ENCODE results near the gene SRRM2. TPM values are rescaled to one million over a fixed set of nuclear protein-coding genes. Genes with fewer than 3 reads are reported as not detected.

Gene SRRM2
- total and polyA plus RNA-seq, 5 experiments from 2014 or later: 25.5 to 965 (median 110) TPM

DNA sequence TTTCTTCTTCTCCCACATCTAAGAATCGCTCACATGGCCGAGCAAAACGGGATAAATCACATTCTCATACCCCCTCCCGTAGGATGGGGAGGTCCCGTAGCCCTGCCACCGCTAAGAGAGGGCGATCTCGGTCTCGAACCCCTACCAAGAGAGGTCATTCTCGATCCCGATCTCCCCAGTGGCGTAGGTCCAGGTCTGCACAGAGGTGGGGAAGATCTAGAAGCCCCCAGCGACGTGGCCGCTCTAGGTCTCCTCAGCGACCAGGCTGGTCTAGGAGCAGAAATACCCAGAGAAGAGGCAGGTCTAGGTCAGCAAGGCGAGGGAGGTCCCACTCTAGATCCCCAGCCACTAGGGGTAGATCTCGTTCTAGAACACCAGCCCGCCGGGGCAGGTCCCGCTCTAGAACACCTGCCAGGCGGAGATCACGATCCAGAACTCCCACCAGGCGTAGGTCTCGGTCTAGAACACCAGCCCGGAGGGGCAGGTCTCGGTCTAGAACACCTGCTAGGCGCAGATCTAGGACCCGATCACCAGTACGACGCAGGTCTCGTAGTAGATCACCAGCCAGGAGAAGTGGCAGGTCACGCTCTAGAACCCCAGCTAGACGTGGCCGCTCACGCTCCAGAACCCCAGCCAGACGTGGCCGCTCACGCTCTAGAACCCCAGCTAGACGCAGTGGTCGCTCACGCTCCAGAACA is 9.6 kb downstream of the SRRM2 start:
- H3K4me3 Mint-ChIP-seq: peak overlapping the region in 1 of 10 donors; percentile 44
- DNase-seq: no peak
- H3K36me3 Mint-ChIP-seq: peaks cover 46 to 100% (median 66%) of the 10 kb centered on the region in 3 donors
- POLR2A ChIA-PET: no interaction called here
- no peak for ATAC-seq
- H3K4me1 Mint-ChIP-seq: peaks cover 6 to 65% (median 41%) of the 10 kb centered on the region in 4 donors
- H3K27ac Mint-ChIP-seq: peak overlapping the region in 3 of 10 donors; percentile 28 to 78 (median 67)
- no peaks in the 10 kb centered on the region for H3K27me3 Mint-ChIP-seq
- no peaks in the 10 kb centered on the region for H3K9me3 Mint-ChIP-seq

DNA sequence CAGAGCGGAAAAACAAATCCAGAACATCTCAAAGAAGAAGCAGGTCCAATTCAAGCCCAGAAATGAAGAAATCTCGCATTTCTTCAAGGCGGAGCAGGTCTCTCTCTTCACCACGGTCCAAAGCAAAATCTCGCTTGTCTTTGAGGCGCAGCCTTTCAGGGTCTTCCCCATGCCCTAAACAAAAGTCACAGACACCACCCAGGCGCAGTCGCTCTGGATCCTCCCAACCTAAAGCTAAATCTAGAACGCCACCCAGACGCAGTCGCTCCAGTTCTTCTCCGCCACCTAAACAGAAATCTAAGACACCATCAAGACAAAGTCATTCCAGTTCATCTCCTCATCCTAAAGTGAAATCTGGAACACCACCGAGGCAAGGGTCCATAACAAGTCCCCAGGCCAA is 10.3 kb downstream of the SRRM2 start:
- H3K27me3 Mint-ChIP-seq: no peaks in the 10 kb centered on the region
- peaks cover 43 to 100% (median 66%) of the 10 kb centered on the region in 3 donors for H3K36me3 Mint-ChIP-seq
- H3K4me1 Mint-ChIP-seq: peaks cover 2 to 58% (median 37%) of the 10 kb centered on the region in 4 donors
- peak overlapping the region in 3 of 10 donors; percentile 33 to 78 (median 67) for H3K27ac Mint-ChIP-seq
- no peaks in the 10 kb centered on the region for H3K9me3 Mint-ChIP-seq
- DNase-seq: no peak
- ATAC-seq: peak in 1 of 2 donors; percentile 11
- POLR2A ChIA-PET: interaction anchor here (0.9 to 1.7 kb wide), 2 partner anchors 9 to 15 kb away, joined by 3 to 5 read pairs; partner anchors contain the start of gene ELOB
- peak overlapping the region in 2 of 10 donors; percentile 1 to 20 for H3K4me3 Mint-ChIP-seq

DNA sequence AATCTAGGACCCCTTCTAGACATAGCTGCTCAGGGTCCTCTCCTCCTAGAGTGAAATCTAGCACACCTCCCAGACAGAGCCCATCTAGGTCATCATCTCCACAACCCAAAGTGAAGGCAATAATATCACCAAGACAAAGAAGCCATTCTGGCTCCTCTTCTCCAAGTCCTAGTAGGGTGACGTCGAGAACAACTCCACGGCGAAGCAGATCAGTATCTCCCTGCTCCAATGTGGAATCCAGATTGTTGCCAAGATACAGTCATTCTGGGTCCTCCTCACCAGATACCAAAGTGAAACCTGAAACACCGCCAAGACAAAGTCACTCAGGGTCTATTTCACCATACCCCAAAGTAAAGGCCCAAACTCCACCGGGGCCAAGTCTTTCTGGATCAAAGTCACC is 10.7 kb downstream of the SRRM2 start:
- H3K36me3 Mint-ChIP-seq: peaks cover 40 to 100% (median 66%) of the 10 kb centered on the region in 3 donors
- no peaks in the 10 kb centered on the region for H3K9me3 Mint-ChIP-seq
- H3K27ac Mint-ChIP-seq: peak overlapping the region in 3 of 10 donors; percentile 34 to 79 (median 67)
- POLR2A ChIA-PET: interaction anchor here (0.9 to 1.7 kb wide), 3 partner anchors 10 to 14 kb away, joined by 3 to 5 read pairs (median 3); partner anchors contain the start of gene ELOB
- H3K27me3 Mint-ChIP-seq: no peaks in the 10 kb centered on the region
- peak in 1 of 2 donors; percentile 17 for ATAC-seq
- peaks cover 0 to 56% (median 38%) of the 10 kb centered on the region in 4 donors for H3K4me1 Mint-ChIP-seq
- H3K4me3 Mint-ChIP-seq: no peak overlapping the region
- no peak for DNase-seq

DNA sequence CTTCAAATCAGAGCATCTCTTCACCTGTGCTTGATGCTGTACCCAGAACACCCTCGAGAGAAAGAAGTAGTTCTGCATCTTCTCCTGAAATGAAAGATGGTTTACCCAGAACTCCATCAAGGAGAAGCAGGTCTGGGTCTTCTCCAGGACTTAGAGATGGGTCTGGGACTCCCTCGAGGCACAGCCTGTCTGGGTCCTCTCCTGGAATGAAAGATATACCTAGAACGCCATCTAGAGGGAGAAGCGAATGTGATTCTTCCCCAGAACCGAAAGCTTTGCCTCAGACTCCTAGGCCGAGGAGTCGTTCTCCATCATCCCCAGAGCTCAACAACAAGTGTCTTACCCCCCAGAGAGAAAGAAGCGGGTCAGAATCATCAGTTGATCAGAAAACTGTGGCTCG is 12.3 kb downstream of the SRRM2 start:
- Mint-ChIP-seq H3K4me1 (peaks cover 0 to 56% (median 37%) of the 10 kb centered on the region in 4 donors), H3K27me3 (no peaks in the 10 kb centered on the region), H3K27ac (peak overlapping the region in 5 of 10 donors; percentile 10 to 90 (median 21)), H3K36me3 (peaks cover 29 to 100% (median 60%) of the 10 kb centered on the region in 3 donors), H3K4me3 (no peak overlapping the region), H3K9me3 (no peaks in the 10 kb centered on the region)
- ATAC-seq (no peak), DNase-seq (no peak)
- POLR2A ChIA-PET: interaction anchor here (0.8 to 2.3 kb wide), 2 partner anchors 11 to 14 kb away, joined by 3 to 6 read pairs; no protein-coding TSS in a partner anchor

DNA sequence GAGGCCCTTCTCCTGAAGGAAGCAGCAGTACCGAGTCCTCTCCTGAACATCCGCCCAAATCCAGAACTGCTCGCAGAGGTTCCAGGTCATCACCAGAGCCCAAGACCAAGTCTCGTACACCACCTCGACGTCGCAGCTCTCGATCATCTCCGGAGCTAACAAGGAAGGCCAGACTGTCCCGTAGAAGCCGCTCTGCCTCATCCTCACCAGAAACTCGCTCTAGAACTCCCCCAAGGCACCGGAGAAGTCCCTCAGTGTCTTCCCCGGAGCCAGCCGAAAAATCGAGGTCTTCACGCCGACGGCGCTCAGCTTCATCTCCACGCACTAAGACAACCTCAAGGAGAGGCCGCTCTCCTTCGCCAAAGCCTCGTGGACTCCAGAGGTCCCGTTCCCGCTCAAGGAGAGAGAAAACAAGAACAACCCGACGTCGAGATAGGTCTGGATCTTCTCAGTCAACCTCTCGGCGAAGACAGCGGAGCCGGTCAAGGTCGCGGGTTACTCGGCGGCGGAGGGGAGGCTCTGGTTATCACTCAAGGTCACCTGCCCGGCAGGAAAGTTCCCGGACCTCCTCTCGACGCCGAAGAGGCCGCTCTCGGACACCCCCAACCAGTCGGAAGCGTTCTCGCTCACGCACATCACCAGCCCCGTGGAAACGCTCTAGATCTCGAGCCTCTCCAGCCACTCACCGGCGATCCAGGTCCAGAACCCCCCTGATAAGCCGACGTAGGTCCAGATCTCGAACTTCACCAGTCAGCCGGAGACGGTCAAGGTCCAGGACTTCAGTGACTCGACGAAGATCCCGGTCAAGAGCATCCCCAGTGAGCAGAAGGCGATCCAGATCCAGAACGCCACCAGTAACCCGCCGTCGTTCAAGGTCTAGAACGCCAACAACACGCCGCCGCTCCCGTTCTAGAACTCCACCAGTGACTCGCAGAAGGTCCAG is 13.3 kb downstream of the SRRM2 start:
- POLR2A ChIA-PET: interaction anchor here (0.6 to 2.9 kb wide), 5 partner anchors 10 to 111 kb away, joined by 3 to 14 read pairs (median 4); partner anchors contain the start of gene ELOB
- ATAC-seq (no peak), DNase-seq (no peak)
- no peaks in the 10 kb centered on the region for H3K27me3 Mint-ChIP-seq
- H3K9me3 Mint-ChIP-seq: no peaks in the 10 kb centered on the region
- H3K4me1 Mint-ChIP-seq: peaks cover 0 to 51% (median 31%) of the 10 kb centered on the region in 4 donors
- H3K4me3 Mint-ChIP-seq: peak overlapping the region in 3 of 10 donors; percentile 40 to 51 (median 45)
- H3K27ac Mint-ChIP-seq: peak overlapping the region in 5 of 10 donors; percentile 4 to 90 (median 34)
- H3K36me3 Mint-ChIP-seq: peaks cover 28 to 100% (median 55%) of the 10 kb centered on the region in 3 donors

DNA sequence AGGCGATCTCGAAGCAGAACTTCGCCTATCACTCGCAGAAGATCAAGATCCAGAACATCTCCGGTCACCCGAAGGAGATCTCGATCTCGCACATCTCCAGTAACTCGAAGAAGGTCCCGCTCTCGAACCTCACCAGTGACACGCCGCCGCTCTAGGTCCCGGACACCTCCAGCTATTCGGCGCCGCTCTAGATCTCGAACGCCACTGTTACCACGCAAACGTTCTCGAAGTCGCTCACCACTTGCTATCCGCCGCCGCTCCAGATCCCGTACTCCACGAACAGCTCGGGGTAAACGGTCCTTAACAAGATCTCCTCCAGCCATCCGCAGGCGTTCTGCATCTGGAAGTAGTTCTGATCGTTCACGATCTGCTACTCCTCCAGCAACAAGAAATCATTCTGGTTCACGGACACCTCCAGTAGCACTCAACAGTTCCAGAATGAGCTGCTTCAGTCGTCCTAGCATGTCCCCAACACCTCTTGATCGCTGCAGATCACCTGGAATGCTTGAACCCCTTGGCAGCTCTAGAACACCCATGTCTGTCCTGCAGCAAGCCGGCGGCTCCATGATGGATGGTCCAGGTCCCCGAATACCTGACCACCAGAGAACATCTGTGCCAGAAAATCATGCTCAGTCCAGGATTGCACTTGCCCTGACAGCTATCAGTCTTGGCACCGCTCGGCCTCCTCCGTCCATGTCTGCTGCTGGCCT is 14.1 kb downstream of the SRRM2 start:
- peaks cover 23 to 100% (median 47%) of the 10 kb centered on the region in 3 donors for H3K36me3 Mint-ChIP-seq

DNA sequence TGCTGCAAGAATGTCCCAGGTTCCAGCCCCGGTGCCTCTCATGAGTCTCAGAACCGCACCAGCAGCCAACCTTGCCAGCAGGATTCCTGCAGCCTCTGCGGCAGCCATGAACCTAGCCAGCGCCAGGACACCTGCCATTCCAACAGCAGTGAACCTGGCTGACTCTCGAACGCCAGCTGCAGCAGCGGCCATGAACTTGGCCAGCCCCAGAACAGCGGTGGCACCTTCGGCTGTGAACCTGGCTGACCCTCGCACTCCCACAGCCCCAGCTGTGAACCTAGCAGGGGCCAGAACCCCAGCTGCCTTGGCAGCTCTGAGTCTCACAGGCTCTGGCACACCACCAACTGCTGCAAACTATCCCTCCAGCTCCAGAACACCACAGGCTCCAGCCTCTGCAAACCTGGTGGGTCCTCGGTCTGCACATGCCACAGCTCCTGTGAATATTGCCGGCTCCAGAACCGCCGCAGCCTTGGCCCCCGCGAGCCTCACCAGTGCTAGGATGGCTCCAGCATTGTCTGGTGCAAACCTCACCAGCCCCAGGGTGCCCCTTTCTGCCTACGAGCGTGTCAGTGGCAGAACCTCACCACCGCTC is 14.8 kb downstream of the SRRM2 start:
- H3K27me3 Mint-ChIP-seq: no peaks in the 10 kb centered on the region
- ATAC-seq (no peak), DNase-seq (no peak)
- POLR2A ChIA-PET: interaction anchor here (1.3 to 2.9 kb wide), 3 partner anchors 8 to 15 kb away, joined by 5 to 14 read pairs (median 6); partner anchors contain the start of genes ELOB and SRRM2
- peaks cover 4 to 41% (median 32%) of the 10 kb centered on the region in 4 donors for H3K4me1 Mint-ChIP-seq
- peak overlapping the region in 1 of 10 donors; percentile 45 for H3K4me3 Mint-ChIP-seq
- H3K9me3 Mint-ChIP-seq: no peaks in the 10 kb centered on the region
- H3K27ac Mint-ChIP-seq: peak overlapping the region in 2 of 10 donors; percentile 80 to 90
- peaks cover 22 to 100% (median 42%) of the 10 kb centered on the region in 3 donors for H3K36me3 Mint-ChIP-seq

More for the DNA sequence above, 14.1 kb downstream of the SRRM2 start:
- peaks cover 4 to 42% (median 33%) of the 10 kb centered on the region in 4 donors for H3K4me1 Mint-ChIP-seq
- no peaks in the 10 kb centered on the region for H3K9me3 Mint-ChIP-seq
- DNase-seq (no peak), ATAC-seq (no peak)
- peak overlapping the region in 4 of 10 donors; percentile 38 to 51 (median 42) for H3K4me3 Mint-ChIP-seq
- POLR2A ChIA-PET: interaction anchor here (0.6 to 2.9 kb wide), 3 partner anchors 9 to 111 kb away, joined by 4 to 14 read pairs (median 6); partner anchors contain the start of gene ELOB
- H3K27me3 Mint-ChIP-seq: no peaks in the 10 kb centered on the region
- peak overlapping the region in 6 of 10 donors; percentile 4 to 90 (median 33) for H3K27ac Mint-ChIP-seq

DNA sequence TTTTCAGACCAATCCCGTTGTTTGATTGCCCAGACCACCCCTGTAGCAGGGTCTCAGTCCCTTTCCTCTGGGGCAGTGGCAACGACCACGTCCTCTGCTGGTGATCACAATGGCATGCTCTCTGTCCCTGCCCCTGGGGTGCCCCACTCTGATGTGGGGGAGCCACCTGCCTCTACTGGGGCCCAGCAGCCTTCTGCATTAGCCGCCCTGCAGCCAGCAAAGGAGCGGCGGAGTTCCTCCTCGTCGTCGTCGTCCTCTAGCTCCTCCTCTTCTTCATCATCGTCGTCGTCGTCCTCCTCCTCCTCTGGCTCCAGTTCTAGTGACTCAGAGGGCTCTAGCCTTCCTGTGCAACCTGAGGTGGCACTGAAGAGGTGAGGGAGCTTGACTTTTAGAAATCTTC is 15.5 kb downstream of the SRRM2 start:
- ATAC-seq (no peak), DNase-seq (no peak)
- Mint-ChIP-seq H3K27ac (peak overlapping the region in 6 of 10 donors; percentile 48 to 90 (median 70)), H3K36me3 (peaks cover 16 to 99% (median 39%) of the 10 kb centered on the region in 3 donors), H3K4me3 (peak overlapping the region in 2 of 10 donors; percentile 16 to 45), H3K4me1 (peaks cover 8 to 41% (median 34%) of the 10 kb centered on the region in 4 donors), H3K9me3 (no peaks in the 10 kb centered on the region), H3K27me3 (no peaks in the 10 kb centered on the region)
- POLR2A ChIA-PET: interaction anchor here (1.3 to 2.9 kb wide), 2 partner anchors 10 to 15 kb away, joined by 5 to 14 read pairs; partner anchors contain the start of genes ELOB and SRRM2

DNA sequence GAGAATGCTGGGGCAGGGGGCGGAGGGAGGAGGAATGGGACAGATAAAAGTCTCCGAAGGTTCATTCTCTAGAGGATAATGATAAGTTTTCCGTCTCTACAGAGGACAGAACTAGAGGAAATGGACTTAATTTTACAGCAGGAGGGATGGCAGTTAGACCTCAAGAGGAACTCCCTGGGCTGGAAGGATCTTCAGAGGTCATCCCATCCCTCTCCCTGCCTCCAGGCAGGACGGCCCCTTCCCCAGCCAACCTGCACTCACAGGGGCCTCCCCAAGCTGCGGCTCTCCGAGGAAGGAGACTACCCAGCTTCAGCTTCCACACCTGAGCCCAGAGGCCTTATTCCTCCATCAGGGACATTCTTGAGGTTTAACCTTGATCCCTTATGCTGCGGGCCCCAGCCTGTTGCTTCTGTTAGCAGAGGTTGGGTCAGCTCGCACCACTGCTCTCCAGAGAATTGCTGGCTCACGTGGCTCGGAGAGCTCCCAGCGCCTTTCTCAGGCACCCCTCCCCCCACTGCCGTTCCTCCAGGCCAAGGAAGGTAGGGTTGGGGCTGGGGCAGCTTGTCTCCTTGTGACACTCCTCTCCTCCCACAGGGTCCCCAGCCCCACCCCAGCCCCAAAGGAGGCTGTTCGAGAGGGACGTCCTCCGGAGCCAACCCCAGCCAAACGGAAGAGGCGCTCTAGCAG is 16.1 kb downstream of the SRRM2 start:
- no peaks in the 10 kb centered on the region for H3K27me3 Mint-ChIP-seq
- peaks cover 8 to 39% (median 33%) of the 10 kb centered on the region in 4 donors for H3K4me1 Mint-ChIP-seq
- ATAC-seq (no peak), DNase-seq (no peak)
- H3K36me3 Mint-ChIP-seq: peaks cover 11 to 95% (median 35%) of the 10 kb centered on the region in 3 donors
- POLR2A ChIA-PET: interaction anchor here (0.7 to 2.9 kb wide), 3 partner anchors 9 to 16 kb away, joined by 3 to 14 read pairs (median 5); partner anchors contain the start of genes ELOB and SRRM2
- H3K4me3 Mint-ChIP-seq: no peak overlapping the region
- H3K9me3 Mint-ChIP-seq: no peaks in the 10 kb centered on the region
- peak overlapping the region in 4 of 10 donors; percentile 36 to 90 (median 67) for H3K27ac Mint-ChIP-seq

DNA sequence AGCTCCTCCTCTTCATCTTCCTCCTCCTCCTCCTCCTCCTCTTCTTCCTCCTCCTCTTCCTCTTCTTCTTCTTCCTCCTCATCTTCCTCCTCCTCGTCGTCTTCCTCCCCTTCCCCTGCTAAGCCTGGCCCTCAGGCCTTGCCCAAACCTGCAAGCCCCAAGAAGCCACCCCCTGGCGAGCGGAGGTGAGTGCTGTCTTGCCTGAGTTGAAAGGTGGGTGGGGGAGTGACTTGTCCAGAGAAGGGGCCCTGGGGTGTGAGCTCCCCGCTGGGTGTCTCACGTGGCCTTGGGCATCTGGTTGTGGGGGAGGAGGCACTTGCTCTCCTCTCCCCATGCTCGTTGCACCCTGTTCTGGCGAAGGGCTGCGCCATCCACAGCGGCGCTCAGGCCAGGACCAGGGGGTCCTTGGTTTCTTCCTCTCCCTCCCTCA is 16.7 kb downstream of the SRRM2 start:
- H3K27me3 Mint-ChIP-seq: no peaks in the 10 kb centered on the region
- no peak for DNase-seq
- POLR2A ChIA-PET: interaction anchor here (0.7 to 2.9 kb wide), 2 partner anchors 9 to 16 kb away, joined by 3 to 14 read pairs; partner anchors contain the start of gene ELOB
- H3K4me3 Mint-ChIP-seq: peak overlapping the region in 1 of 10 donors; percentile 33
- H3K36me3 Mint-ChIP-seq: peaks cover 6 to 93% (median 34%) of the 10 kb centered on the region in 3 donors
- H3K9me3 Mint-ChIP-seq: no peaks in the 10 kb centered on the region
- peak overlapping the region in 6 of 10 donors; percentile 13 to 90 (median 57) for H3K27ac Mint-ChIP-seq
- peaks cover 12 to 42% (median 28%) of the 10 kb centered on the region in 4 donors for H3K4me1 Mint-ChIP-seq
- no peak for ATAC-seq
